ENCODE data around the gene BEST4.
A peak's percentile ranks its signal among the peaks of the same experiment; 100 is the strongest.
"Not testable (repeated sequence)": the region's sequence is repeated elsewhere in the genome, so short reads cannot be mapped to it uniquely, and the experiment has no call there.

The BEST4 gene

GRCh38 chr1:44776730-44777068, 11.3 kb downstream of the BEST4 start:
- Histone ChIP-seq H3K9me3 (ENCODE audit: control insufficient read depth, low read length) (no peaks in the 10 kb centered on the region), H3K4me3 (ENCODE audit: low read length) (peak overlapping the region; percentile 87), H3K27me3 (ENCODE audit: control insufficient read depth, insufficient read depth, low read length) (no peaks in the 10 kb centered on the region), H3K9ac (ENCODE audit: low read length) (peak overlapping the region; percentile 92), H3K36me3 (ENCODE audit: control insufficient read depth, insufficient read depth, low read length) (peaks cover 7% of the 10 kb centered on the region), H3K4me1 (ENCODE audit: control insufficient read depth, insufficient read depth, low read length) (peaks cover 13% of the 10 kb centered on the region)

DNA sequence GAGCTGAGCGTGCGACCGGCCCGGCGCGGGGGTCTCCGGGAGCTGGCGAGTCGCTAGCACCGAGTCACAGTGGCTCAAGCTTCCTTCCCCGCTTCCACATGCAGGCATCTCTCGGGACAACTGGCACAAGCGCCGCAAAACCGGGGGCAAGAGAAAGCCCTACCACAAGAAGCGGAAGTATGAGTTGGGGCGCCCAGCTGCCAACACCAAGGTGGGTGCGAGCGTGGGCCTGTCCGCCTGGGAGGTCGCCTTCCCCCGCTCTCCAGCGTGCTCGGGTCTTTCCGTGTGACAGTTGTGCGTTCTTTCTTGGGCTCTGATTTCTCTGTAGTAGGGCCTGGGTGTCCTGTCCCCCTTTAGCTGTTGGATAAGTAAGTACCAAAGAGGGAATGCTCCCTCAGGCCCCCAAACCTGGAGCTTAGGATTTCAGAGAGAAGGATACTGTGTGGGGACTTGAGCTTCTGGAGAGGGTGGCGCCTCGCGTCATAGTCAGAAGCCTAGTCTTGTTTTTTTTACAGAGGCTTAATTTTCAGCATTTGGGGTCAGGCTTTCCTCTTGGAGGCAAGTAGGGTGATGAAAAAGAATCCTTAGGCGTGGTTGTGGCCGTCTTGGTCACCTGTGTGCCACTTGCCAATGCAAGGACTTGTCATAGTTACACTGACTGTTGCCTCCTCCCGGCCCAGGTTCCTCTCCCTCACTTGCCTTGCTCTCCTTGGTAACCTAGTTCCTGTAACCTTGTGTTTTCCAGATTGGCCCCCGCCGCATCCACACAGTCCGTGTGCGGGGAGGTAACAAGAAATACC, 11.8 kb downstream of the BEST4 start:
- H3K9me3 ChIP-seq (ENCODE audit: control insufficient read depth, low read length) = no peaks in the 10 kb centered on the region
- peaks cover 7% of the 10 kb centered on the region for H3K36me3 ChIP-seq (ENCODE audit: control insufficient read depth, insufficient read depth, low read length)
- peaks cover 13% of the 10 kb centered on the region for H3K4me1 ChIP-seq (ENCODE audit: control insufficient read depth, insufficient read depth, low read length)
- H3K27me3 ChIP-seq (ENCODE audit: control insufficient read depth, insufficient read depth, low read length) = no peaks in the 10 kb centered on the region
- H3K9ac ChIP-seq (ENCODE audit: low read length) = peak overlapping the region; percentile 92
- peak overlapping the region; percentile 87 for H3K4me3 ChIP-seq (ENCODE audit: low read length)

- Histone ChIP-seq H3K36me3 (ENCODE audit: control insufficient read depth, insufficient read depth, low read length) (peaks cover 7% of the 10 kb centered on the region), H3K9me3 (ENCODE audit: control insufficient read depth, low read length) (no peaks in the 10 kb centered on the region), H3K27me3 (ENCODE audit: control insufficient read depth, insufficient read depth, low read length) (no peaks in the 10 kb centered on the region), H3K9ac (ENCODE audit: low read length) (peak within 1 kb of the TSS; percentile 92), H3K4me3 (ENCODE audit: low read length) (peak within 1 kb of the TSS; percentile 87), H3K4me1 (ENCODE audit: control insufficient read depth, insufficient read depth, low read length) (peaks cover 13% of the 10 kb centered on the region)
Measured at GRCh38 chr1:44775078-44775929, 12.7 kb downstream of the BEST4 start, which contains the start of gene RPS8. Gene RPS8, plus strand, starts transcription at chr1:44775540. Its CDS starts 57 bp downstream, at chr1:44775597.

- H3K9ac ChIP-seq (ENCODE audit: low read length); H3K4me1 ChIP-seq (ENCODE audit: control insufficient read depth, insufficient read depth, low read length); H3K27me3 ChIP-seq (ENCODE audit: control insufficient read depth, insufficient read depth, low read length); H3K36me3 ChIP-seq (ENCODE audit: control insufficient read depth, insufficient read depth, low read length); H3K9me3 ChIP-seq (ENCODE audit: control insufficient read depth, low read length); H3K4me3 ChIP-seq (ENCODE audit: low read length): not testable (repeated sequence)
Measured at GRCh38 chr1:44766421-44766820, 21.5 kb downstream of the BEST4 start.

DNA sequence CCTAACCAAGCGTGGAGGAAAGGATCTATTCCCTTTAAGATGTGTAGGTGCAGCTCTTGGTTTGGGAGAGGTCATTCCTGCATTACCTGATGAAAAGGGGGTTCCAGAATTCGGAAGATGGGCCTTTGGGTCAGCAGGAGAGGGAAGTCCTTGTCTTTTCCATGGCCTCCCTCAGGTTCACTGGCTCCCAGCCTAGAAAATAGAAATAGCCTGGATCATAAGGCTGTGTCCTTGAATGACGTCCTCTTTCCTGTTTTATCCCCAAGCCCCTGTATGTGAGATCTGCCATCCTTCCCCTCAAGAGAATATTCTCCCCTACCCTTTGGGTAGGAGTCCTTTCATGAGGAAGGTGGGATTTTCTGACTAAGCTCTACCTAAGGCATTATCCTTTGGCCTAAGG, 27.1 kb downstream of the BEST4 start:
- H3K4me3 ChIP-seq (ENCODE audit: low read length) = no peak overlapping the region
- no peaks in the 10 kb centered on the region for H3K4me1 ChIP-seq (ENCODE audit: control insufficient read depth, insufficient read depth, low read length)
- no peaks in the 10 kb centered on the region for H3K27me3 ChIP-seq (ENCODE audit: control insufficient read depth, insufficient read depth, low read length)
- no peak overlapping the region for H3K9ac ChIP-seq (ENCODE audit: low read length)
- H3K9me3 ChIP-seq (ENCODE audit: control insufficient read depth, low read length) = no peaks in the 10 kb centered on the region
- no peaks in the 10 kb centered on the region for H3K36me3 ChIP-seq (ENCODE audit: control insufficient read depth, insufficient read depth, low read length)

DNA sequence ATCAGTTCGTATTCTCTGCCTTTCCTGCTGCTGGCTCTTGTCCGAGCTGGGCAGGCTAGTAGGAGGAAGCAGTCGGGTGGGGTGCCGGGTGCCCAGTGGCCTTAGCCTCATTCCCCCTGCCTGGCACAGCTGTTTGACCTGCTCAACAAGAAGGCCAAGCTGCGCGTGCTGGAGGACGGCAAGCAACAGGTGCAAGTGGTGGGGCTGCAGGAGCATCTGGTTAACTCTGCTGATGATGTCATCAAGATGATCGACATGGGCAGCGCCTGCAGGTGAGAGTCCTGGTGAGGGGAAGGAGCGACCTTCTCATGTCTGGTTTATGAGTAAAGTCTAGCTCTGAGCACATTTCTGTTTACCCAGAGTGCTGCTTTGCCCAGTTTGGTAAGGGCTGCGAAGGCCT, 28.9 kb downstream of the BEST4 start:
- no peaks in the 10 kb centered on the region for H3K36me3 ChIP-seq (ENCODE audit: control insufficient read depth, insufficient read depth, low read length)
- no peak overlapping the region for H3K4me3 ChIP-seq (ENCODE audit: low read length)
- no peak overlapping the region for H3K9ac ChIP-seq (ENCODE audit: low read length)
- H3K27me3 ChIP-seq (ENCODE audit: control insufficient read depth, insufficient read depth, low read length) = no peaks in the 10 kb centered on the region
- no peaks in the 10 kb centered on the region for H3K4me1 ChIP-seq (ENCODE audit: control insufficient read depth, insufficient read depth, low read length)
- no peaks in the 10 kb centered on the region for H3K9me3 ChIP-seq (ENCODE audit: control insufficient read depth, low read length)

- Histone ChIP-seq H3K4me1 (ENCODE audit: control insufficient read depth, insufficient read depth, low read length) (no peaks in the 10 kb centered on the region), H3K9me3 (ENCODE audit: control insufficient read depth, low read length) (no peaks in the 10 kb centered on the region), H3K27me3 (ENCODE audit: control insufficient read depth, insufficient read depth, low read length) (no peaks in the 10 kb centered on the region), H3K36me3 (ENCODE audit: control insufficient read depth, insufficient read depth, low read length) (no peaks in the 10 kb centered on the region), H3K4me3 (ENCODE audit: low read length) (no peak overlapping the region), H3K9ac (ENCODE audit: low read length) (no peak overlapping the region)
Measured at GRCh38 chr1:44757420-44757819, 30.6 kb downstream of the BEST4 start.

DNA sequence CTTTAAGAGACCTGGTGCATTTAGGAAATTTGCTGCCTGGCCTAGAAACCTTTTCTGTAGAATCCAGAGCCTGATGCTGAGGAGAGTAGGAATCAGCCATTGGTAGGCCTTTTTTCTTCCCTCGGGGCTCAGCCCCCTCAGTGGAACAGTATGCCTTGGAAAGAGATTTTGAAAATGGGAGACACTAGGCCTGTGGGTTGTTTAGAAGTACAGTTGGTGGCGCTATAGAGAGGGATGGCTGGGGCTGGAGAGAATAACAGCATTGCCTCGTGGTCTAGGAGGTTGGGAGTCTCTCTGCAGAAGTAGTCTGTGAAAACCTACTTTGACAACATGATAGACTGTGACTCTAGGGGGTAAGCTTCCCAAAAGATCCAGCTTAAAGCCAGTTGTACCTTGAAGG, 40.1 kb downstream of the BEST4 start:
- H3K9me3 ChIP-seq (ENCODE audit: control insufficient read depth, low read length) = no peaks in the 10 kb centered on the region
- no peaks in the 10 kb centered on the region for H3K27me3 ChIP-seq (ENCODE audit: control insufficient read depth, insufficient read depth, low read length)
- H3K4me3 ChIP-seq (ENCODE audit: low read length) = no peak overlapping the region
- no peak overlapping the region for H3K9ac ChIP-seq (ENCODE audit: low read length)
- H3K36me3 ChIP-seq (ENCODE audit: control insufficient read depth, insufficient read depth, low read length) = no peaks in the 10 kb centered on the region
- H3K4me1 ChIP-seq (ENCODE audit: control insufficient read depth, insufficient read depth, low read length) = no peaks in the 10 kb centered on the region

GRCh38 chr1:44743211-44743610, 44.8 kb downstream of the BEST4 start:
- Histone ChIP-seq H3K27me3 (ENCODE audit: control insufficient read depth, insufficient read depth, low read length) (no peaks in the 10 kb centered on the region), H3K4me1 (ENCODE audit: control insufficient read depth, insufficient read depth, low read length) (peaks cover 9% of the 10 kb centered on the region), H3K9me3 (ENCODE audit: control insufficient read depth, low read length) (no peaks in the 10 kb centered on the region), H3K36me3 (ENCODE audit: control insufficient read depth, insufficient read depth, low read length) (no peaks in the 10 kb centered on the region), H3K4me3 (ENCODE audit: low read length) (no peak overlapping the region), H3K9ac (ENCODE audit: low read length) (no peak overlapping the region)

DNA sequence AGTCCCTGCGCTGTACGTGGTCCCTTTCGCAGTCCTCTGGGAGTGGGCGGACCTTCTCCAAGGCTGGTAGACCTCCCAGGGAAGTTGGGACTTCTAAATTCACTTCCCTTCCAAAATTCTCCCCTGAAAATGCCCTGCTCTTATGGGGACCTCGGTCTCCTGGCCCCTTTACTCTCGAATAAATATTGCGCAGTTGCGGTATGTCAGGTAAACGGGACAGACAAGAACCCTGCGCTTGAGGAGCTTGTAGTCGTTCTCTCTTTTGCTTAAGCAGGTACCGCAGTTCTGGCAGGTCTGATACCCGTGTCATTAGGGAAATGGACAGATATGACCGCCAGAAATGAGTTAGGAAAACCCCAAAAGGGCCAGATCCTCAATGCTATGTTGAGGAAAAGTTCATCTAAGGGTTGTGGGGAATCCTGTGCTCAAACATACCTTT, 47.8 kb downstream of the BEST4 start:
- no peaks in the 10 kb centered on the region for H3K9me3 ChIP-seq (ENCODE audit: control insufficient read depth, low read length)
- H3K4me1 ChIP-seq (ENCODE audit: control insufficient read depth, insufficient read depth, low read length) = peaks cover 9% of the 10 kb centered on the region
- H3K9ac ChIP-seq (ENCODE audit: low read length) = peak overlapping the region; percentile 71
- H3K36me3 ChIP-seq (ENCODE audit: control insufficient read depth, insufficient read depth, low read length) = no peaks in the 10 kb centered on the region
- H3K27me3 ChIP-seq (ENCODE audit: control insufficient read depth, insufficient read depth, low read length) = no peaks in the 10 kb centered on the region
- H3K4me3 ChIP-seq (ENCODE audit: low read length) = peak overlapping the region; percentile 40

DNA sequence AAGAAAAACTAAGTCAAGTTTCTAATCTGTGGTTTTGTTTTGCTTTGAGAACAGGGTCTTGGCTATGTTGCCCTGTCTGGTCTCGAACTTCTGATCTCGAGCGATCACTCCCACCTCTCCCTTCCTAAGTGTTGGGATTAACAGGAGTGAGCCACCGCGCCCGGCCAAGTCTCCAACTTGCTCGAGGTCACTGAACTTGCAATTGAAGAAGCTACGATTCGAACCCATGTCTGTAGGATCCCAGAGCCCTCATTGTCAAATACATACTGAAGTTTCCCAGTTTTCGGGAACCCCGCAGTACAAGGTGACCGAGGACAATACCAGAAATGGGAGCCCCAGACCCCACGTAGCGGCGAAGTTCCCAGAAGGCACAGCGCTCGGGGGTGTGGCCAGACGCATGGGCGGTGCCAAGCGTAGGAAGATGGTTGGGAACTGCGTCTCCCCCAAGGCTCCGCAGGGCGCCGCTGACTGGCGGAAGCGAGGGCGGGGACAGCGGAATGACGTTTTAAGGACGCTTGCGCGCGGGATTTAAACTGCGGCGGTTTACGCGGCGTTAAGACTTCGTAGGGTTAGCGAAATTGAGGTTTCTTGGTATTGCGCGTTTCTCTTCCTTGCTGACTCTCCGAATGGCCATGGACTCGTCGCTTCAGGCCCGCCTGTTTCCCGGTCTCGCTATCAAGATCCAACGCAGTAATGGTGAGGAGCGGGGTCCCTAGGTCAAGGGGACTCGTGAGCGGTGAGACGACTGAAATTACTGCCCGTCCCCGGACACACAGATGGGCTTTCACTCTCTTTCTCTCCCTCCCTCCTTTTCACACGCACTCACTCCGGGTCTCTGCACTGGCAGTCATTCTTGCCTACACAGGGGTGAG, 48.4 kb downstream of the BEST4 start, which contains the start of gene KIF2C:
KIF2C (plus strand) TSS at position 531 of the 872 bp plus-strand sequence; CDS start at position 627, 96 bp downstream.
- Histone ChIP-seq H3K9ac (ENCODE audit: low read length) (peak within 1 kb of the TSS; percentile 71), H3K9me3 (ENCODE audit: control insufficient read depth, low read length) (no peaks in the 10 kb centered on the region), H3K4me3 (ENCODE audit: low read length) (peak within 1 kb of the TSS; percentile 40), H3K4me1 (ENCODE audit: control insufficient read depth, insufficient read depth, low read length) (peaks cover 9% of the 10 kb centered on the region), H3K27me3 (ENCODE audit: control insufficient read depth, insufficient read depth, low read length) (no peaks in the 10 kb centered on the region), H3K36me3 (ENCODE audit: control insufficient read depth, insufficient read depth, low read length) (no peaks in the 10 kb centered on the region)

Data from mucosa of stomach (tissue), 1 donor.